Measurements from ENCODE around the gene SCNN1B.
"Not testable (repeated sequence)": the region's sequence is repeated elsewhere in the genome, so short reads cannot be mapped to it uniquely, and the experiment has no call there.

SCNN1B gene, protein sequence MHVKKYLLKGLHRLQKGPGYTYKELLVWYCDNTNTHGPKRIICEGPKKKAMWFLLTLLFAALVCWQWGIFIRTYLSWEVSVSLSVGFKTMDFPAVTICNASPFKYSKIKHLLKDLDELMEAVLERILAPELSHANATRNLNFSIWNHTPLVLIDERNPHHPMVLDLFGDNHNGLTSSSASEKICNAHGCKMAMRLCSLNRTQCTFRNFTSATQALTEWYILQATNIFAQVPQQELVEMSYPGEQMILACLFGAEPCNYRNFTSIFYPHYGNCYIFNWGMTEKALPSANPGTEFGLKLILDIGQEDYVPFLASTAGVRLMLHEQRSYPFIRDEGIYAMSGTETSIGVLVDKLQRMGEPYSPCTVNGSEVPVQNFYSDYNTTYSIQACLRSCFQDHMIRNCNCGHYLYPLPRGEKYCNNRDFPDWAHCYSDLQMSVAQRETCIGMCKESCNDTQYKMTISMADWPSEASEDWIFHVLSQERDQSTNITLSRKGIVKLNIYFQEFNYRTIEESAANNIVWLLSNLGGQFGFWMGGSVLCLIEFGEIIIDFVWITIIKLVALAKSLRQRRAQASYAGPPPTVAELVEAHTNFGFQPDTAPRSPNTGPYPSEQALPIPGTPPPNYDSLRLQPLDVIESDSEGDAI

DNA sequence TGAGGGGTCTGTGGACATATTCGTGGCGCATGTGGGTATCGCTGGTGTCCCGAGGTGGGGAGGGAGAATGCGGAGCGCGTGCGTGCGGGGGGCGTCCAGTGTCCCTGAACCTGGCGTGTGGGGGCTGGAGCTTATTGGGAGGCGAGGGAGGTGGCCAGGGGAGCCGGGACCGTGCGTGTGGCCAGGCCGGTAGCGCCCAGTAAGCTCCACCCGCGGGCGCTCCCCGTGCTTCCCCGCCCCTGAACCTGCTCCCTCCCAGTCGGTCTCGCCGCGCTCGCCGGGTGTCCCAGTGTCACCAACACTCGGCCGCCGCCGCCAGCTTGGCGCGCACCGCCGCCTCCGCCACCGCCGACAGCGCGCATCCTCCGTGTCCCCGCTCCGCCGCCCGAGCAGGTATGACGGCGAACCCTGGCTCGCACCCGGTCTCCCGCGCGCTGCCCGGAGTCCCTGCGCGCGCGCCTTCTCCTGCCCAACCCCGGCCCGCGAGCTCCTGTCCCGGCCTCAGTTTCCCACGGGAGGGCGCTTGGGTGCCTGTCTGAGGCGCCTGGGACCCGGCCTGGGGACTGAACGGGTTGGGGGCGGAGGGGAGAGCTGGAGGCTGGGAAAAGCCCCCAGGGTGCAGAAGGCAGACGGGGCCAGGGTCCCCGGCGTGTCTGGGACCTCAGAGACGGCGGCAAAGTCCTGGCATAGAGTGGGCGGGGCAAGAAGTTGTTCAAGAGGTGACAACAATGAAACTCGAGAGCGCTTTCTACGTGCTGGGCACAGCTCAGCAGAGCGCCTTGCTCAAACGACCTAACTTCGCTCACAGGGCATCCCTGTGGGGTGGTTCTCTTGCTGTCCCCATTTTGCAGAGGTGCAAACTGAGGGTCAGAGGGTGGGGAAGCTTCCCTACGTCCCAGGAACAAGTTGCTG lies at the start of gene SCNN1B:
TSS of gene SCNN1B (plus strand) at position 258 of the 912 bp plus-strand sequence. CDS start 46,298 bp downstream, outside the sequence.
- DNase-seq = no peak

DNA sequence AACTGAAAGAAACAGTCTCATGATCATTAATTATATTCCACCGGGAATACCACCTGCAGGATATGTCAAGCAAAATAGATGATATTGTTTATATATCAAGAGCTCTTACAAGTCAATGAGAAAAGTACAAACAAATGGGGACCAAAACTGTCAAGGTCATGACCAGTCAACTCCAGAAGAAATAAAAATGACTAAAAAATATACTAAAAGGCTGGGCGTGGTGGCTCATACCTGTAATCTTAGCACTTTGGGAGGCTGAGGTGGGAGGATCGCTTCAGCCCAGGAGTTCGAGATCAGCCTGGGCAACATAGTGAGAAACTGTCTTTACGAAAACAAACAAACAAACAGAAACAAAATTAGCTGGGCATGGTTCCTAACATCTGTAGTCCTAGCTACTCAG lies 49.8 kb upstream of the SCNN1B start:
- DNase-seq = no peak

- not testable (repeated sequence) for DNase-seq
These were observed 48.5 kb upstream of the SCNN1B start for GRCh38 chr16:23253650-23254049.

GRCh38 chr16:23254338-23254737 lies 47.8 kb upstream of the SCNN1B start:
- no peak for DNase-seq

GRCh38 chr16:23255000-23255399 lies 47.1 kb upstream of the SCNN1B start:
- no peak for DNase-seq

DNA sequence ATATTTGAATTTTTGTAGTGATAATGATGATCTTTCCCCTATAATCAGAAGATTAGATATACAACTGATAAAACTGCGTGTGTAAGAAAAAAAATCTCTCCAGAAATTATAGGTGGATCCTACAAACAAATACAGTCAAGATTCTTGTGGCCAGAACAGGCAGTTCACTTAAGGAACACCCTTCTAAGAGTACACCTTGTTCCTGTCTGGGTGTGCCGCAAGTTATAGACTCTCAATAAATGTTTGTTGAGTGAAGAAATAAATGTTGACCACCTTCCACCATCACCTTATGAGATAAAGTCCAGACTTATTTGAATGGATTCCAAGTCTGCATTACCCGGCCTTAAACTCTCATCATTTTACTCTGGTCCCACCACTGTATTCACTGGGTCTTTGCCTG lies 45.7 kb upstream of the SCNN1B start:
- DNase-seq = no peak

DNA sequence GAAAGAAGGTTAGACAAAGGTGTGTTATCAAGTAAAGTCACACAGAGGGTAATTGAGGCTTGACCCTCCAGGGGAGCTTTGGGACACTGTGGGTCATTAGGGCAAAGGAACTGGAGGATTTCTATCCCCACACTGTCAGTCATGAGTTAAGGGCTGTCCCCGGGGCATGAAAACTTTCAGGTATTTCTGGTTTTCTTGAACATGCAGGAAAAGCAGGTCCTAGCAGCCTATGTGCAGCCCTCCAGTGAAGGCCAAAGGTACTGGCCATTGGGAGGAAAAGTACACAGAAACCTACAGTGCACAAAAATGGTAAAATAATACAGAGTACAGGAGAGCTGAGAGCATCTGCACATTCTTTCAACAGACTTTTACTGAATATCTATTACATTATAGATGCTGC lies 44.4 kb upstream of the SCNN1B start:
- no peak for DNase-seq

DNA sequence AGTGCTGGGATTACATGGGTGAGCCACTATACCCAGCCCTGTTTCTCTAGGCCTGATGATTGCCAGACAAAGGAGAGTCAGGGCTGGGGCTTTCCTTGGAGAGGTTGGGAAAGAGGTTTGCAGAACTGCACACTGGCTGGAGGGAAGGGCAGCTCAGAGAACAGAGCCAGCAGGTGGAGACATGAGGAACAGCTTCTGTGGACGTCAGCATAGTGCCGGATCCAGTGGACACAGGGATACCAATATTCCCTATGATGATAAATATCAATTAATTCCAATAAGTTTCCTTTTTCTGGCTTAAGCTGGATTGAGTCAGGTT lies 43.2 kb upstream of the SCNN1B start:
- no peak for DNase-seq

DNA sequence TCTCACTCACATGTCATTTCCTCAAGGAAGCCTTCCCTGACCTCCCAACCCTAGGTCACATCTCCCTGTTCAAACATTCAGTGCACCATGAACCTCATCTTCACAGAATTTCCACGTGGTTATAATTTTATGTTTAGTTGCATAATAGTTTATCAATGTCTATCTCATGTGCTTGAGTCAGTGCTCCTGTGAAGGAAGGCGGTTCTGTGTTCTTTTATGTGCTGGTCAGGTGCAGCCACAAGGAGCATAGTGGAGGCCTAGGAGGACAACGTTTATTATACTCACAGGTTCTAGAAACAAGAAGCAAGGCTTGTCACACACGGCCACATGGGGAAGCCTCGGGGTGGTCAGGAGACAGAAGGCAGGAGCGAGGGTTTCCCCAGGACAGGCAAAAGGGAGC lies 34.5 kb upstream of the SCNN1B start:
- DNase-seq = no peak

- DNase-seq = no peak
These were observed 33.5 kb upstream of the SCNN1B start for GRCh38 chr16:23268561-23268960.

- no peak for DNase-seq
These were observed 32.7 kb upstream of the SCNN1B start for GRCh38 chr16:23269248-23269953.

GRCh38 chr16:23270654-23271053 lies 31.4 kb upstream of the SCNN1B start:
- no peak for DNase-seq

DNA sequence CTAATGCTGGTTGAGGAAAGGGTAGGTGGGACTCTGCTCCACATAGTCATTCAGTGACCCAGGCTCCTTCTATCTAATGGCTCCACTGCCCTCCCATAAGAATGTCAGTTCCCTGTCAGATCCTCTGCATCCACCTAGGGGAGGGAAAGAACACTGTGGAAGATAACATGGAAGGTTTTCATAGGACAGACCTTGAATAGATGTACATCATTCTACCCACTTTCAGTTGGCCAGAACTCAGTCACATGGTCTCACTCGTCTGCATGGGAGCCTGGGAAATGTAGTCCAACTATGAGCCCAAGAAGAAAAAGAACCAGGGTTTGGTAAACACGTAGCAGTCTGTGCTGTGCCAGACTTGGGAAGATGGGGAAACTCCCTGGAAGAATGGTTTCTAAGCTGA lies 27.1 kb upstream of the SCNN1B start:
- DNase-seq = no peak

DNA sequence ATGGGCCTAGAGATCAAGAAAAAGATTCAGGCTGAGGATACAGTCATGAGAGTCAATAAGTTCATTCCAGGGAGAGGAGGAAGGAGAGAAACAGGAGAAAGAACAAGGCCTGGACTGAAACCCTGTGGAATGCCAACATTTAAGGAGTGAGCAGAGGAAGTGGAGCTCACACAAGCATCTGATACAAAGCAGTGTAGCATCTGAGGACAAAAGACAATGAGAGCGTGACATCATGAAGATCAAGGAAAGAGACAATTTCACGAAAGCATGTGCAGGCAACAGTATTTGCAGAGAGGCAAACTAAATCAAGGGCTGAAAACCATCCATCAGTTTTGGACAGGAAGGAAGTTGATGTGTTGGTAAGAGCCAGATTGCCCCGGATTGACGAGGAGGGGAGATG lies 25.3 kb upstream of the SCNN1B start:
- DNase-seq = no peak

DNA sequence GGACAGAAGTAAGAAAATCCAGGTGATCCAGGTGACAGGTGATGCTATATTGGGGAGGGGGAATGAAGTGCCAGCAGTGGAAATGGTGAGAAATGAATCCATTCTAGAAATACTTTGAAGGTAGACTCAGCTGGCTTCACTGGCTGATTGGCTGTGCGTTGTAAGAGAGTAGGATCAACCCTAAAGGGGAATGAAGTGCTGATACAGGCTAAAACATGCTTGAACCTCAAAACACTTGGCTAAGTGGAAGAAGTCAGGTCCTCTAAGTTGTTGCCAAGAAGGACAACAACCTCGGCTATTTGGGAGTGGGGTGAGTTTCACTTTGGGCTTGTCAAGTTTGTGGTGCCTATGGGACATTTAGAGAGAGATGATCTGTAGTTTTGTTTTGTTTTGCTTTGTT lies 24.1 kb upstream of the SCNN1B start:
- no peak for DNase-seq

GRCh38 chr16:23279721-23280153 lies 22.4 kb upstream of the SCNN1B start:
- peak; percentile 84 for DNase-seq

GRCh38 chr16:23280483-23280967 lies 21.6 kb upstream of the SCNN1B start:
- DNase-seq = no peak

GRCh38 chr16:23282568-23282967 lies 19.5 kb upstream of the SCNN1B start:
- no peak for DNase-seq

- no peak for DNase-seq
These were observed 18.5 kb upstream of the SCNN1B start for GRCh38 chr16:23283571-23283970.

DNA sequence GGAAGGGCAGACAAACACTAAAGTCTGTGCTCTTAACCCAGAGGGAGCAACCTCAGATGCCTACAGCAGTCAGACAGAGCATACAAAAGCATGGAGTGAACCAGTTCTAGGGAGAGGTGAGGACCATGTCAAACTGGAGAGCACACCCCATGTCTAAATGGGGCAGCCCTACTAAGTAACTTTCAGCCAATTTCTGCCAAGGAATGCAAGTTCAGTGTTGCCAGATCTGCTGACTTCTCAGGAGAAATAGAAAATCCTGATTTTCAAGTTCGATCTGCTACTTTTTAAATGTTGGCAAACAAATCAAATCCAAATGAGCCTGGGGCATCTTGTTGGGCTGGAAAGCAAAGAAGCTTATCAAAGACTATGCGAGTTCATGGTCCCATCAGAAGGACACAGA lies 17.5 kb upstream of the SCNN1B start:
- no peak for DNase-seq

- no peak for DNase-seq
These were observed 16.0 kb upstream of the SCNN1B start for GRCh38 chr16:23286131-23286532.

DNA sequence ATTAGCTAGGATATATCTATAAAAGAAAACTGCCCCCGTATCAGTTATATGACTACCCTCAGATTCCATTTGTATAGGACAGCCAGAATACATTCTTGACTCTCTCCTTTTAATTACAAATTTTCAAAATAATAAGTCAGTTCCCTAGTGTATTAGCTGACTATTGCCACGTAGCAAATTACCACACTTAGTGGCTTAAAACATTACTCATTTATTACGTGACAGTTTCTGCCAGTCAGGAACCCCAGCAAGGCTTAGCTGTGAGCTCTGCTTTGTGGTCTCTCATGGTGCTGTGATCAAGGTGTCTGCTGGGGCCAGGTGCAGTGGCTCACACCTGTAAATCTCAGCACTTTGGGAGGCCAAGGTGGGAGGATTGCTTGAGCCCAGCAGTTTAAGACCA lies 13.9 kb upstream of the SCNN1B start:
- no peak for DNase-seq
